A673 (cell line): ENCODE data around the gene MYBPC3. TPM values are rescaled to one million over a fixed set of nuclear protein-coding genes. Genes with fewer than 3 reads are reported as not detected.
"Not testable (repeated sequence)": the region's sequence is repeated elsewhere in the genome, so short reads cannot be mapped to it uniquely, and the experiment has no call there.

Source experiments
- BruUV-seq: library from RNA; stranded (reverse); fragments of 400-500 nt; replicated peaks from 2 replicates; lab custom pipeline; 2021; lab: Mats Ljungman, UMichigan
- CTCF ChIA-PET: fragments of 300-600 bp; sonication (Branson Sonifier 250); formaldehyde crosslinking; loops from one replicate; lab custom pipeline; 2022; ENCODE audit warnings: antibody characterized with exemption; lab: Charles Lee
- POLR2A ChIA-PET: fragments of 300-600 bp; sonication (Branson Sonifier 250); formaldehyde crosslinking; loops from one replicate; lab custom pipeline; 2022; ENCODE audit warnings: antibody characterized with exemption; ENCODE audit not compliant: low non-redundant PET; lab: Charles Lee
- DNase-seq: peaks from one replicate; pipeline ENCODE4 v3.0.0-alpha.2; 2015; ENCODE audit warnings: low spot score
- H3K27ac ChIP-seq: fragments of 200-600 bp; sonication (generic); 2 replicates; pipeline ENCODE4 v1.5.1; 2016; ENCODE audit warnings: mixed run types, low read depth, mild to moderate bottlenecking, mixed read lengths, antibody characterized with exemption, low read length; ENCODE audit not compliant: poor library complexity, severe bottlenecking
- H3K27me3 ChIP-seq: fragments of 200-600 bp; sonication (generic); replicated peaks from 2 replicates; pipeline ENCODE4 v1.6.1; 2017; ENCODE audit warnings: mixed run types, low read depth, mild to moderate bottlenecking, mixed read lengths, antibody characterized with exemption, low read length; ENCODE audit not compliant: insufficient read depth, poor library complexity
- H3K36me3 ChIP-seq: fragments of 200-600 bp; sonication (generic); 2 replicates; pipeline ENCODE4 v1.6.1; 2016; ENCODE audit warnings: mixed run types, mild to moderate bottlenecking, mixed read lengths, antibody characterized with exemption, low read length; ENCODE audit not compliant: insufficient read depth, poor library complexity, severe bottlenecking
- H3K4me1 ChIP-seq: fragments of 200-600 bp; sonication (generic); 2 replicates; pipeline ENCODE4 v1.6.1; 2017; ENCODE audit warnings: mixed run types, mild to moderate bottlenecking, mixed read lengths, antibody characterized with exemption, low read length; ENCODE audit not compliant: insufficient read depth, poor library complexity, severe bottlenecking
- H3K4me3 ChIP-seq: fragments of 200-600 bp; sonication (generic); 2 replicates; pipeline ENCODE4 v1.5.1; 2016; ENCODE audit warnings: low read depth, mixed run types, mild to moderate bottlenecking, mixed read lengths, low read length; ENCODE audit not compliant: poor library complexity, severe bottlenecking
- H3K9me3 ChIP-seq: fragments of 200-600 bp; sonication (generic); 2 replicates; pipeline ENCODE4 v1.6.1; 2016; ENCODE audit warnings: mixed run types, low read depth, mild to moderate bottlenecking, mixed read lengths, antibody characterized with exemption, low read length; ENCODE audit not compliant: poor library complexity, severe bottlenecking
- CTCF ChIP-seq: fragments of 300-800, 200-600 bp; sonication (generic); conservative IDR thresholded peaks from 2 replicates; pipeline ENCODE4 v1.5.1; 2017; ENCODE audit warnings: low read depth, mild to moderate bottlenecking, antibody characterized with exemption, low read length, moderate library complexity, mixed read lengths
- EZH2 ChIP-seq: fragments of 200-600 bp; sonication (generic); IDR thresholded peaks from 2 replicates; pipeline ENCODE4 v1.6.1; 2017; ENCODE audit warnings: borderline replicate concordance, low read depth, mild to moderate bottlenecking, mixed read lengths, antibody characterized with exemption, low read length; ENCODE audit not compliant: poor library complexity, severe bottlenecking
- intact Hi-C: fragments of 100-400 bp; cut with micrococcal nuclease; formaldehyde crosslinking; loops from one replicate; pipeline ENCODE4 v1.10.0; 2022; ENCODE audit not compliant: unreplicated experiment
- total RNA-seq: library from RNA; stranded (reverse); gene quantifications from 2 replicates; pipeline ENCODE4 v1.2.3, GENCODE V29; 2021

Gene MYBPC3
- total RNA-seq, 1 experiment from 2014 or later = not detected

GRCh38 chr11:47336595-47336994 lies 15.9 kb downstream of the MYBPC3 start:
- no TSS peak for BruUV-seq
- CTCF ChIA-PET = interaction anchor here (0.7 kb wide), 1 partner anchor 194 kb away, joined by 9 read pairs; no protein-coding TSS in a partner anchor
- Histone ChIP-seq H3K4me1 (no peaks in the 10 kb centered on the region), H3K27me3 (no peaks in the 10 kb centered on the region), H3K4me3 (no peak overlapping the region), H3K36me3 (no peaks in the 10 kb centered on the region), H3K9me3 (no peaks in the 10 kb centered on the region), H3K27ac (no peak overlapping the region)
- TF ChIP-seq CTCF (no peak), EZH2 (no peak)
- POLR2A ChIA-PET = no interaction called here
- intact Hi-C loops = no loop called here
- DNase-seq = no peak

GRCh38 chr11:47335733-47336132 lies 16.8 kb downstream of the MYBPC3 start:
- CTCF ChIA-PET = interaction anchor here (0.6 to 0.7 kb wide), 2 partner anchors 156 to 182 kb away, joined by 12 to 13 read pairs; no protein-coding TSS in a partner anchor
- Histone ChIP-seq H3K4me1 (no peaks in the 10 kb centered on the region), H3K36me3 (peaks cover under 1% of the 10 kb centered on the region), H3K4me3 (no peak overlapping the region), H3K9me3 (no peaks in the 10 kb centered on the region), H3K27me3 (no peaks in the 10 kb centered on the region), H3K27ac (no peak overlapping the region)
- intact Hi-C loops = no loop called here
- POLR2A ChIA-PET = no interaction called here
- no peak for TF ChIP-seq EZH2
- TF ChIP-seq CTCF = no peak
- BruUV-seq = no TSS peak
- no peak for DNase-seq

DNA sequence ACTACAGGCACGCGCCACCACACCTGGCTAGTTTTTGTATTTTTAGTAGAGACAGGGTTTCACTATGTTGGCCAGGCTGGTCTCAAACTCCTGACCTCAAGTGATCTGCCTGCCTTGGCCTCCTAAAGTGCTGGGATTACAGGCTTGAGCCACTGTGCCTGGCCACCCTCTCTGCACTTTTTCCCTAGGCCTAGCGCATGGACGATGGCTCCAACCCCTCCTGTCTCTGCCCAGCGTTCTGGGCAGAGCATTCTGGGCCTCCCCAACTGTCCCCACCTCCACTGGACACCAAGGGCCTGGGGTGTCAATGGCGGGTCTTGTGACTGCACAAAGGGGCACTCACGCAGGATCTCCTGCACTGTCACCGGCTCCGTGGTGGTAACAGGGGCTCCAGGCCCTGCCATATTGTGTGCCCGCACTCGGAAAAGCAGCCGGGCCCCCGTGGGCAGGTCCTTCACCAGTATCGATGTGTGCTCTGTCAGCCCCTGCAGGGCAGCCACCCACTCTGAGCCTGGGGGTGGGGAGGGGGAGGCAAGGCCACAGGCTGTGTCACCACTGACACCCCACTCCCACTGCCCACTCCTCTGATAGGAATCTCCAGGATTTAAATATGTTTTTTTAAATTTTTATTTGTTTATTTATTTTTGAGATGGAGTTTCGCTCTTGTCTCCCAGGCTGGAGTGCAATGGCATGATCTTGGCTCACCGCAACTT lies 17.6 kb downstream of the MYBPC3 start:
- H3K4me3 ChIP-seq, DNase-seq, POLR2A ChIA-PET, H3K4me1 ChIP-seq, H3K27ac ChIP-seq, H3K36me3 ChIP-seq, H3K27me3 ChIP-seq, intact Hi-C loops, BruUV-seq, H3K9me3 ChIP-seq: not testable (repeated sequence)
- CTCF ChIA-PET = interaction anchor here (0.6 to 0.7 kb wide), 2 partner anchors 156 to 182 kb away, joined by 12 to 13 read pairs; no protein-coding TSS in a partner anchor
